HG03558 (cell line): ENCODE results near the gene HEPHL1.
"Not testable (repeated sequence)": the region's sequence is repeated elsewhere in the genome, so short reads cannot be mapped to it uniquely, and the experiment has no call there.

Experiments
- ATAC-seq: cut with Tn5 transposase; IDR thresholded peaks from one replicate; pipeline ENCODE4 v1.9.1; 2021; ENCODE audit warnings: moderate number of reproducible peaks; ENCODE audit not compliant: unreplicated experiment; ENCODE audit errors: extremely low read depth

HEPHL1 gene

GRCh38 chr11:94020777-94021481 is at the start of gene HEPHL1:
Gene HEPHL1, plus strand, starts transcription at chr11:94021354. Its CDS starts 15 bp downstream, at chr11:94021369.
- ATAC-seq: no peak

GRCh38 chr11:93972790-93973189 is 48.4 kb upstream of the HEPHL1 start:
- no peak for ATAC-seq

- not testable (repeated sequence) for ATAC-seq
Measured at GRCh38 chr11:93973322-93974051, 47.7 kb upstream of the HEPHL1 start.

GRCh38 chr11:93974759-93975158 is 46.4 kb upstream of the HEPHL1 start:
- no peak for ATAC-seq

GRCh38 chr11:93976577-93977254 is 44.4 kb upstream of the HEPHL1 start:
- ATAC-seq: not testable (repeated sequence)

- ATAC-seq: no peak
Measured at GRCh38 chr11:93983542-93984195, 37.5 kb upstream of the HEPHL1 start.

GRCh38 chr11:93984196-93984567 is 37.0 kb upstream of the HEPHL1 start:
- ATAC-seq: no peak

- no peak for ATAC-seq
Measured at GRCh38 chr11:93984936-93985335, 36.2 kb upstream of the HEPHL1 start.

- no peak for ATAC-seq
Measured at GRCh38 chr11:93986716-93987115, 34.4 kb upstream of the HEPHL1 start.

- no peak for ATAC-seq
Measured at GRCh38 chr11:93988455-93988854, 32.7 kb upstream of the HEPHL1 start.

- ATAC-seq: no peak
Measured at GRCh38 chr11:93988912-93989311, 32.2 kb upstream of the HEPHL1 start.

- no peak for ATAC-seq
Measured at GRCh38 chr11:93993747-93994146, 27.4 kb upstream of the HEPHL1 start.

GRCh38 chr11:93997741-93998140 is 23.4 kb upstream of the HEPHL1 start:
- no peak for ATAC-seq

GRCh38 chr11:94000659-94001058 is 20.5 kb upstream of the HEPHL1 start:
- no peak for ATAC-seq

- no peak for ATAC-seq
Measured at GRCh38 chr11:94002226-94002625, 18.9 kb upstream of the HEPHL1 start.

- ATAC-seq: no peak
Measured at GRCh38 chr11:94007426-94007825, 13.7 kb upstream of the HEPHL1 start.

GRCh38 chr11:94007906-94008305 is 13.2 kb upstream of the HEPHL1 start:
- ATAC-seq: no peak

GRCh38 chr11:94010136-94010535 is 11.0 kb upstream of the HEPHL1 start:
- no peak for ATAC-seq

GRCh38 chr11:94011478-94011877 is 9.7 kb upstream of the HEPHL1 start:
- no peak for ATAC-seq

GRCh38 chr11:94017446-94017845 is 3.7 kb upstream of the HEPHL1 start:
- ATAC-seq: no peak

GRCh38 chr11:94018721-94019120 is 2.4 kb upstream of the HEPHL1 start:
- ATAC-seq: no peak
